BJ (cell line): ENCODE data around the gene FCN1. TPM values are rescaled to one million over a fixed set of nuclear protein-coding genes. Genes with fewer than 3 reads are reported as not detected.

Experiments used
- CTCF ChIA-PET: fragments of 350-600 bp; formaldehyde crosslinking; extraction: SDS; loops from one replicate; lab custom pipeline; 2021; ENCODE audit warnings: antibody characterized with exemption, inconsistent platforms; lab: Yijun Ruan, JAX
- POLR2A ChIA-PET: fragments of 300-600 bp; sonication (Branson Sonifier 250); formaldehyde crosslinking; extraction: SDS; loops from one replicate; lab custom pipeline; 2021; ENCODE audit warnings: antibody characterized with exemption; lab: Charles Lee
- DNase-seq: peaks from one replicate; pipeline ENCODE4 v3.0.0-alpha.2; 2011; ENCODE audit warnings: low read depth
- H3K27me3 ChIP-seq: 2 replicates; pipeline ENCODE4 v1.6.0; 2011; ENCODE audit warnings: low read length; ENCODE audit not compliant: control insufficient read depth, insufficient read depth
- H3K36me3 ChIP-seq: 2 replicates; pipeline ENCODE4 v1.5.1; 2011; ENCODE audit warnings: low read length; ENCODE audit not compliant: control insufficient read depth, insufficient read depth
- H3K4me3 ChIP-seq: 2 replicates; pipeline ENCODE4 v1.5.1; 2011; ENCODE audit warnings: low read depth, mild to moderate bottlenecking, control low read depth, low read length
- CTCF ChIP-seq: IDR thresholded peaks from 2 replicates; pipeline ENCODE4 v1.5.1; 2011; ENCODE audit warnings: low read depth, mild to moderate bottlenecking, control low read depth, inconsistent platforms, low read length, moderate library complexity; ENCODE audit not compliant: insufficient read depth
- polyA plus RNA-seq: library from polyadenylated mRNA; depleted of rRNA; stranded (reverse); fragments of >200 nt; gene quantifications from 2 replicates; pipeline ENCODE4 v1.2.3, GENCODE V29; 2011

FCN1 gene
- polyA plus RNA-seq, 1 experiment, result not detected

- Histone ChIP-seq H3K4me3 (no peak overlapping the region), H3K27me3 (no peaks in the 10 kb centered on the region; the same call in none of the 2 replicates), H3K36me3 (no peaks in the 10 kb centered on the region)
- no peak for DNase-seq
- ChIA-PET CTCF (no interaction called here), POLR2A (no interaction called here)
- no peak for TF ChIP-seq CTCF
Measured at GRCh38 chr9:134943411-134943810, 25.7 kb upstream of the FCN1 start.

GRCh38 chr9:134942788-134943184 is 25.1 kb upstream of the FCN1 start:
- no peaks in the 10 kb centered on the region; the same call in none of the 2 replicates for H3K27me3 ChIP-seq
- CTCF ChIA-PET, result no interaction called here
- DNase-seq, result no peak
- no peak for TF ChIP-seq CTCF
- POLR2A ChIA-PET, result no interaction called here
- no peaks in the 10 kb centered on the region for H3K36me3 ChIP-seq
- H3K4me3 ChIP-seq, result no peak overlapping the region

- no peak for DNase-seq
- TF ChIP-seq CTCF, result no peak
- POLR2A ChIA-PET, result no interaction called here
Measured at GRCh38 chr9:134942011-134942787, 24.5 kb upstream of the FCN1 start.

GRCh38 chr9:134940236-134941208 is 22.8 kb upstream of the FCN1 start:
- H3K4me3 ChIP-seq, result no peak overlapping the region
- POLR2A ChIA-PET, result no interaction called here
- DNase-seq, result no peak
- H3K27me3 ChIP-seq, result no peaks in the 10 kb centered on the region; the same call in none of the 2 replicates
- no peaks in the 10 kb centered on the region for H3K36me3 ChIP-seq
- no peak for TF ChIP-seq CTCF
- CTCF ChIA-PET, result no interaction called here

More at GRCh38 chr9:134942011-134942787, 24.5 kb upstream of the FCN1 start:
- no peaks in the 10 kb centered on the region; the same call in none of the 2 replicates for H3K27me3 ChIP-seq
- CTCF ChIA-PET, result no interaction called here
- H3K36me3 ChIP-seq, result no peaks in the 10 kb centered on the region
- no peak overlapping the region for H3K4me3 ChIP-seq

- Histone ChIP-seq H3K27me3 (peaks cover 3% of the 10 kb centered on the region), H3K36me3 (no peaks in the 10 kb centered on the region), H3K4me3 (no peak overlapping the region)
- no peak for TF ChIP-seq CTCF
- no peak for DNase-seq
- POLR2A ChIA-PET, result no interaction called here
- CTCF ChIA-PET, result no interaction called here
Measured at GRCh38 chr9:134939836-134940235, 22.1 kb upstream of the FCN1 start.
